ENCODE data around the gene SYNGR1. TPM values are rescaled to one million over a fixed set of nuclear protein-coding genes. Genes with fewer than 3 reads are reported as not detected.
A peak's percentile ranks its signal among the peaks of the same experiment; 100 is the strongest.

The SYNGR1 gene
- polyA plus RNA-seq, 3 donors = 18.0 to 54.9 (median 39.6) TPM

GRCh38 chr22:39434721-39435120, 84.9 kb downstream of the SYNGR1 start:
- TF ChIP-seq CTCF (IDR thresholded peaks at IDR 0.05) = no peak
- Histone ChIP-seq H3K27ac (ENCODE audit: low read depth in 1 of 2, low read length in 2 of 2) (no peak overlapping the region), H3K27me3 (ENCODE audit: control insufficient read depth in 2 of 2, insufficient read depth in 2 of 2, low read length in 2 of 2) (no peaks in the 10 kb centered on the region), H3K36me3 (replicated peaks in 1 of 2; ENCODE audit: control insufficient read depth in 1 of 2, insufficient read depth in 2 of 2, low read length in 2 of 2) (peaks cover 40 to 50% of the 10 kb centered on the region in 2 donors), H3K4me1 (ENCODE audit: control insufficient read depth in 1 of 2, insufficient read depth in 2 of 2, low read length in 2 of 2) (peaks cover 35 to 46% of the 10 kb centered on the region in 2 donors), H3K79me2 (ENCODE audit: insufficient read depth, low read length) (no peaks in the 10 kb centered on the region), H3K4me3 (replicated peaks in 1 of 3; ENCODE audit: low read depth in 2 of 3, low read length in 3 of 3) (no peak overlapping the region), H3K9ac (ENCODE audit: insufficient read depth, low read length, poor library complexity, severe bottlenecking) (no peak overlapping the region), H4K20me1 (ENCODE audit: insufficient read depth, low read length) (no peaks in the 10 kb centered on the region), H2AFZ (ENCODE audit: insufficient read depth, low read depth, low read length, poor library complexity, severe bottlenecking) (no peak overlapping the region), H3K9me3 (replicated peaks in 1 of 2; ENCODE audit: control insufficient read depth in 1 of 2, insufficient read depth in 1 of 2, low read length in 2 of 2) (no peaks in the 10 kb centered on the region), H3K4me2 (replicated peaks; ENCODE audit: extremely low read depth, low read length, poor library complexity, severe bottlenecking) (no peak overlapping the region)
- no peak overlapping the region for H3K4me3 Mint-ChIP-seq
- DNase-seq = no peak
- peaks cover 0 to 3% (median 2%) of the 10 kb centered on the region in 3 donors for H3K27me3 Mint-ChIP-seq (ENCODE audit: low read depth in 3 of 3)
- H3K9me3 Mint-ChIP-seq = no peaks in the 10 kb centered on the region
- peaks cover 49% of the 10 kb centered on the region for H3K4me1 Mint-ChIP-seq
- peak overlapping the region in 1 of 7 donors; percentile 66 for H3K27ac Mint-ChIP-seq
- peaks cover 32 to 54% of the 10 kb centered on the region in 2 donors for H3K36me3 Mint-ChIP-seq
- WGBS (ENCODE audit: insufficient coverage) = 96% methylated on average over 2 of the region's 6 CpGs
- intact Hi-C loops (cut with micrococcal nuclease) = no loop called here

Small RNA genes within 50 kb of the gene (small RNA-seq; reads per million reads assigned to genes)
- gene SNORD43 (ENCODE audit: insufficient read length, low read depth) (not detected), gene SNORD83A (ENCODE audit: insufficient read length, low read depth) (3,422 reads per million, percentile 99 among the genes with 10 or more reads in this experiment), gene SNORD83B (ENCODE audit: insufficient read length, low read depth) (not detected)

Other genes starting within 250 kb of the SYNGR1 start
- gene CBX7, start 197.3 kb upstream of the SYNGR1 start, polyA plus RNA-seq = 10 to 100 TPM in 1 of 3 donors, 1 to 10 TPM in 2; 3.1 to 18.0 (median 4.0) TPM
- under 1 TPM in 1 of 3 donors, not detected in 2; 0.15 TPM for gene PDGFB, start 105.0 kb upstream of the SYNGR1 start, polyA plus RNA-seq
- 1,000 to 10,000 TPM in 1 of 3 donors, 100 to 1,000 TPM in 2; 604 to 2,104 (median 698) TPM for gene RPL3, start 30.4 kb upstream of the SYNGR1 start, polyA plus RNA-seq
- gene TAB1, start 49.8 kb downstream of the SYNGR1 start, polyA plus RNA-seq = 10 to 100 TPM in 1 of 3 donors, 1 to 10 TPM in 2; 3.2 to 26.9 (median 3.9) TPM
- gene MGAT3, start 107.0 kb downstream of the SYNGR1 start, polyA plus RNA-seq = under 1 TPM in 1 of 3 donors, not detected in 2; 0.03 TPM
- gene MIEF1, start 152.3 kb downstream of the SYNGR1 start, polyA plus RNA-seq = 10 to 100 TPM in 2 of 3 donors, 1 to 10 TPM in 1; 9.4 to 14.0 (median 13.3) TPM
- gene ATF4, start 170.6 kb downstream of the SYNGR1 start, polyA plus RNA-seq = 100 to 1,000 TPM in 1 of 3 donors, 10 to 100 TPM in 2; 55.1 to 606 (median 59.0) TPM
- 100 to 1,000 TPM in 1 of 3 donors, 10 to 100 TPM in 2; 59.9 to 106 (median 73.5) TPM for gene RPS19BP1, start 182.8 kb downstream of the SYNGR1 start, polyA plus RNA-seq
- gene CACNA1I, start 220.8 kb downstream of the SYNGR1 start, polyA plus RNA-seq = under 1 TPM in 1 of 3 donors, not detected in 2; 0.04 TPM

Data from CD14-positive monocyte (primary cell).